T-helper 2 cell treated with Interferon-gamma antibody and Interleukin-4, amounts not matched to agents 5 μg/mL and 100 μg/mL, for 36 hours (primary cell): ENCODE data around the gene ZFPL1.

Experiments
- DNase-seq: peaks from one replicate; pipeline ENCODE4 v3.0.0; 2021; ENCODE audit warnings: low spot score
- H3K27ac Mint-ChIP-seq: one replicate; pipeline ENCODE4 v1.8.0; 2021; ENCODE audit warnings: mild to moderate bottlenecking, mixed read lengths
- H3K27me3 Mint-ChIP-seq: one replicate; pipeline ENCODE4 v1.8.0; 2021; ENCODE audit warnings: low read depth, mixed read lengths
- H3K36me3 Mint-ChIP-seq: one replicate; pipeline ENCODE4 v1.8.0; 2021; ENCODE audit warnings: low read depth, mixed read lengths
- H3K4me1 Mint-ChIP-seq: one replicate; pipeline ENCODE4 v1.8.0; 2021; ENCODE audit warnings: low read depth, mixed read lengths
- H3K4me3 Mint-ChIP-seq: one replicate; pipeline ENCODE4 v1.8.0; 2022; ENCODE audit warnings: mild to moderate bottlenecking, moderate library complexity, mixed read lengths
- H3K9me3 Mint-ChIP-seq: one replicate; pipeline ENCODE4 v1.8.0; 2021; ENCODE audit warnings: mixed read lengths

ZFPL1 gene

DNA sequence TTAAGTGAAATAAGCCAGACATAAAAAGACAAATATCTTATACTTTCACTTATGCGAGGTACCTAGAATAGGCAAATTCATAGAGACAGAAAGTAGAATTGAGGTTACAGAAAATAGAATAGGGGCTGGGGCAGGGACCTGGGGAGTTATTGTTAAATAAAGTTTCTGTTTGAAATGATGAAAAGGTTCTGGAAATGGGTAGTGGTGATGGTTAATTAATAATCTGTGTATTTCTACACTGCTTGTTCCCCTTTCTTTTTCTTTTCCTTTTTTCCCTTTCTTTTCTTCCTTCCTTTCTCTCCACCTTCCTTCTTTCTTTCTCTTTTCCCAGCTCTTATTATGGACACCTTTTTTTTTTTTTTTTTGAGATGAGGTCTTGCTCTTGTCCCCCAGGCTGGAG is 28.5 kb upstream of the ZFPL1 start:
- H3K27me3 Mint-ChIP-seq: no peaks in the 10 kb centered on the region
- no peak overlapping the region for H3K4me3 Mint-ChIP-seq
- H3K27ac Mint-ChIP-seq: no peak overlapping the region
- H3K9me3 Mint-ChIP-seq: no peaks in the 10 kb centered on the region
- H3K4me1 Mint-ChIP-seq: peaks cover 19% of the 10 kb centered on the region
- H3K36me3 Mint-ChIP-seq: no peaks in the 10 kb centered on the region
- DNase-seq: no peak

GRCh38 chr11:65056999-65057398 is 27.0 kb upstream of the ZFPL1 start:
- no peak for DNase-seq
- H3K4me1 Mint-ChIP-seq: peaks cover 21% of the 10 kb centered on the region
- no peak overlapping the region for H3K4me3 Mint-ChIP-seq
- H3K27ac Mint-ChIP-seq: no peak overlapping the region
- H3K36me3 Mint-ChIP-seq: no peaks in the 10 kb centered on the region
- no peaks in the 10 kb centered on the region for H3K27me3 Mint-ChIP-seq
- no peaks in the 10 kb centered on the region for H3K9me3 Mint-ChIP-seq

- no peak for DNase-seq
- no peak overlapping the region for H3K27ac Mint-ChIP-seq
- H3K4me1 Mint-ChIP-seq: peaks cover 21% of the 10 kb centered on the region
- H3K9me3 Mint-ChIP-seq: no peaks in the 10 kb centered on the region
- H3K4me3 Mint-ChIP-seq: no peak overlapping the region
- no peaks in the 10 kb centered on the region for H3K27me3 Mint-ChIP-seq
- no peaks in the 10 kb centered on the region for H3K36me3 Mint-ChIP-seq
Observed at GRCh38 chr11:65057526-65057925, 26.5 kb upstream of the ZFPL1 start.

- Mint-ChIP-seq H3K4me3 (no peak overlapping the region), H3K27me3 (no peaks in the 10 kb centered on the region), H3K4me1 (peaks cover 19% of the 10 kb centered on the region), H3K9me3 (no peaks in the 10 kb centered on the region), H3K36me3 (no peaks in the 10 kb centered on the region), H3K27ac (no peak overlapping the region)
- no peak for DNase-seq
Observed at GRCh38 chr11:65058012-65058411, 26.0 kb upstream of the ZFPL1 start.

DNA sequence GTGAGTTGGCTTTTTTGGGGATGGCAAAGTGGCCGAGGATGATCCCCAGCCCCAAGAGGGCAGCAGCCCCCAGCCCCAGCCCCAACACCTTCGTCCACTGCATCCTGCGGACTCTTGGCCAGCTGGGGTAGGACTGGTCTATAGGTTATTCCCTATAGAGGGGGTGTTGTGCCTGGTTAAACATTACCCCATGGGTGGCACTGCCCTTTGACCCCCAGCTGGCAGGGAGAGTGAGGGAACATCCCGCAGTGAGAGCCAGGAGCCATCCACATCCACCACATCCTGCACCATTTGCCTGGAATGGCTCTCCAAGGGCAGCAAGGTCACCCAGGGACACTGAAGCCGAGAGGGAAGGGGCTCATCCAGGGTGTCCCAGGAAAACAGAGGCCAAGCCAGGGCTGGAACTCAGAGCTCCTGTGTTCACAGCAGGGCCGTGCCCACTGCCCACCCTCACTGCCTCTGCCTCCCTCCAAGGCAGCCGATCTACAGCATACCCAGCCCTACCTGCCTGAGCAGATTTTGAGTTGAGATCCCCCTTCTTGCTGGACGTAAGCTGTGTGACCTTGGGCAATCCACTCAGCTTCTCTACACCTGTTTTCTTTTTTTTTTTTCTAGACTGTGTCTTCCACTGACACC is 25.5 kb upstream of the ZFPL1 start, which contains the start of gene NAALADL1:
Gene NAALADL1, minus strand, starts transcription at position 135 of the 636 bp plus-strand sequence. Its CDS starts 32 bp downstream, at position 103.
- Mint-ChIP-seq H3K4me1 (peaks cover 17% of the 10 kb centered on the region), H3K4me3 (no peak within 1 kb of the TSS)
- DNase-seq: no peak

DNA sequence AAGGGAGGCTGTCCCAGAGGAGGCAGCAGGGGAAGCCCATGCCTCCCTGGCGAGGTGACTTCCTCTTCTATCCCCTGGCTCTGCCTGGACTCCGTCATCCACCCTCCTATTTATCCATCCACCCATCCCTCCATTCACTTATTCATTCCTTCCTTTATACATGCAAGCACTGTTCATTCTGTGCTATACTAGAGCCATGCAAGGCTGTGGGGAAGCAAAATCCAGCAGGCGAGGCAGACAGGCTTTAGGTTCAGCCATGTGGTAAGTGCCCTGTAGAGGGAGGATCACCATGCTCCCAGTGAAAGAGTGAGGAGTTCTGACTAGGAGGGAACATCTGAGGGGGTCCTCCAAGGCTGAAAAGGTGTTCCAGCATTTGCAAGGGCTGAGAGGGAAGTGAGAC is 24.5 kb upstream of the ZFPL1 start:
- H3K36me3 Mint-ChIP-seq: no peaks in the 10 kb centered on the region
- H3K9me3 Mint-ChIP-seq: no peaks in the 10 kb centered on the region
- H3K27me3 Mint-ChIP-seq: no peaks in the 10 kb centered on the region
- DNase-seq: no peak
- peaks cover 8% of the 10 kb centered on the region for H3K4me1 Mint-ChIP-seq
- no peak overlapping the region for H3K27ac Mint-ChIP-seq
- H3K4me3 Mint-ChIP-seq: no peak overlapping the region

More for the DNA sequence above, 25.5 kb upstream of the ZFPL1 start, which contains the start of gene NAALADL1:
- Mint-ChIP-seq H3K27ac (no peak within 1 kb of the TSS), H3K9me3 (no peaks in the 10 kb centered on the region), H3K27me3 (no peaks in the 10 kb centered on the region), H3K36me3 (no peaks in the 10 kb centered on the region)

DNA sequence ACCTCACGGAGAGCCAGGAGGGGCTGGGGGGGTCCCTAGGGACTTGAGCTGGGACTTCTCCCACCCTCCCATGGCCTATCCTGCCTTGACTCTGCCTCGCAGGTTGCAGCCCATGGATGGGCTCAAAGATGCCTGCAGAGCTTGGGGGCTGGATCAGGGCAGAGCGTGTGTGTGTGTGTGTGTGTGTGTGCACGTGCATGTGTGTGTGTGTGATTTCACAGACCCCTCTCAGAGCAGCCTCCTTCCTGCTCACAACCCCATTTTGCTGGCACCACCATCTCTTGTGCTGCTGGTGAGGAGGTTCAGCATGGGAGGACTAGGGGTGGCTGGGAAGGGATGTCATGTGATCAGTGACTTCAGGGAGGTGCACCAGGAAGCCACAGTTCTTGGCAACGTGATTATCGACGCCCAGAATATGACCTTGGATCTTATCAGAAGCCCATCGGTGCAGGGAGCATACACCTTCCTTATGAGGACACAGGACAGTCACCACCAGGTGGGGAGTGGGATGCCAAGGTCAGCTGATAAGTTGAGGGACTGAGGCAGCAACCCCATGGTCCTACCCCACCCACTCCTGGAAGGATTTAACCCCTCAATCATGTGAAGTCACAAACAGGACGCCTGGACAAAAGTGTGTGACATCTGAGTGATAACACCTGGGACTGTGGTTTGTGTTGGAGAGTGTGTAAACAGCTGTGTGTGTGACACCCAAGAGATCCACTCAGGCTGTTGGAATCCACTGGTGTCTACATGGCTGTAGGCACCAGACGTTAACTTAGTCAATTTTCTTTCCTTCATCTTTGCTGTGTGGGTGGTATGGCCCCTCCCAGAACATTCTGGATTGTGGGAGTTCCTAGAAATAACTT is 23.8 kb upstream of the ZFPL1 start:
- no peaks in the 10 kb centered on the region for H3K27me3 Mint-ChIP-seq

DNA sequence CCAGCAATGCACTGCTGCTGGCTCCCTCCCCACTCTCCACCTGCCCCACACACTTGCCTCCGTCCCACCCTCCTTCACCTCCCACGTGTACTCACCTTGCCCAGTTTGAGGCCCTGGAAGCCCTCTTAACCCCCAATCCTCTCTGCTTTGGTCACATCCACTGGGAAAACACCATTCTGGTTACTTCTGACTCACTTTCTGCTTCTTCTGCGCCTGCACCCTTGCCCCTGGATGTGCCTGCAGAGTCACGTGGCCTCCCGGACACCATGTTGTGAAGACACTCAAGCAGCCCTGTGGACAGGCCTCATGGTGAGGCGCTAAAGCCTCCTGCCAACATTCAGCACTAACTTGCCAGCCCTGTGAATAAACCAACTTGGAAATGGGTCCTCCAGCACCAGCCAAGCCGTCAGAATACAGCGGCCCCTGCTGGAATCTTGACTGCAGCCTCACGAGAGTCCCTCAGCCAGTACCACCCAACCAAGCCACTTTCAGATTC is 23.1 kb upstream of the ZFPL1 start:
- no peak overlapping the region for H3K4me3 Mint-ChIP-seq
- DNase-seq: no peak
- H3K27me3 Mint-ChIP-seq: no peaks in the 10 kb centered on the region
- H3K9me3 Mint-ChIP-seq: no peaks in the 10 kb centered on the region
- peaks cover 8% of the 10 kb centered on the region for H3K4me1 Mint-ChIP-seq
- H3K36me3 Mint-ChIP-seq: no peaks in the 10 kb centered on the region
- H3K27ac Mint-ChIP-seq: no peak overlapping the region

More for the DNA sequence above, 23.8 kb upstream of the ZFPL1 start:
- Mint-ChIP-seq H3K9me3 (no peaks in the 10 kb centered on the region), H3K36me3 (no peaks in the 10 kb centered on the region), H3K27ac (no peak overlapping the region), H3K4me1 (peaks cover 8% of the 10 kb centered on the region), H3K4me3 (no peak overlapping the region)
- DNase-seq: no peak

GRCh38 chr11:65063532-65063931 is 20.5 kb upstream of the ZFPL1 start:
- DNase-seq: no peak
- H3K4me3 Mint-ChIP-seq: no peak overlapping the region
- peaks cover 8% of the 10 kb centered on the region for H3K4me1 Mint-ChIP-seq
- H3K27me3 Mint-ChIP-seq: no peaks in the 10 kb centered on the region
- no peak overlapping the region for H3K27ac Mint-ChIP-seq
- no peaks in the 10 kb centered on the region for H3K36me3 Mint-ChIP-seq
- H3K9me3 Mint-ChIP-seq: no peaks in the 10 kb centered on the region

DNA sequence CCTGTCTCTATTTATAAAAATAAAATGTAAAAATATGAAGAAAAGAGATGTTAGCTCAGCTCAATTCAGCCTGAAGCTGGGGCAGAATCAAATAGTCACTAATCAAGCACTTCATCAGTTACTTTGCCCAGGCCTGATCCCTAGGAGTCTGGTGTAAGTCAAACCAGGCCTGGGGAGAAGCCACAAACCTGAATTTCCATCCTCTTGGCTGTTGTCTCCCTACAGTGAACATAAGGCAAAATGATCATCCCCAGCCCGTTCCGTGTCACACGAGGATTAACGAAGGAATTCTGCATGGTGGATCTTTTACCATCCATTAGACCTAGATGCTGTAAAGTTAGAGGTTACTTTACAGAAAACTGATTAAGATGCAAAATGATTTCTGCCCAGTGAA is 19.2 kb upstream of the ZFPL1 start:
- DNase-seq: no peak
- Mint-ChIP-seq H3K9me3 (no peaks in the 10 kb centered on the region), H3K27me3 (no peaks in the 10 kb centered on the region), H3K36me3 (no peaks in the 10 kb centered on the region), H3K4me1 (peaks cover 8% of the 10 kb centered on the region), H3K4me3 (no peak overlapping the region), H3K27ac (no peak overlapping the region)

DNA sequence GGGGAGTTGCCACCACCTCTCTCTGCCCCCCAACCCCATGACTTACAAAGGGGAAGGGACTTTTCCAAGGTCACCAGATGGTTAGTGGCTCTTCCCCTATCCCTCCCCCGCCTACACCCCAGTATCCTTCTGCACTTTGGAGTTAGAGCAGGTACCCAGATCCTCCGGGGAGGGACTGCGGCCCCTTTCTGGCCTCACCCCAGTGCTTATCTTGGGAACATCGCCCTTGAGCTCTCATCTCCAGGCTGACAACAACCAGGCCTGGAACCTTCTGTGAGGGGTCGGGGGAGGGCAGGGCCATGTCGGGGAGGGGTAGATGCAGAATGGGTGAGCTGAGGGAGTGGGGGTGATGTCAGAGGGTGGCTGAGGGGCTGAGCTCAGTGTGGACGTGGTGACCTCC is 18.2 kb upstream of the ZFPL1 start:
- DNase-seq: no peak
- Mint-ChIP-seq H3K4me3 (no peak overlapping the region), H3K36me3 (no peaks in the 10 kb centered on the region), H3K9me3 (no peaks in the 10 kb centered on the region), H3K27ac (no peak overlapping the region), H3K27me3 (no peaks in the 10 kb centered on the region), H3K4me1 (no peaks in the 10 kb centered on the region)

DNA sequence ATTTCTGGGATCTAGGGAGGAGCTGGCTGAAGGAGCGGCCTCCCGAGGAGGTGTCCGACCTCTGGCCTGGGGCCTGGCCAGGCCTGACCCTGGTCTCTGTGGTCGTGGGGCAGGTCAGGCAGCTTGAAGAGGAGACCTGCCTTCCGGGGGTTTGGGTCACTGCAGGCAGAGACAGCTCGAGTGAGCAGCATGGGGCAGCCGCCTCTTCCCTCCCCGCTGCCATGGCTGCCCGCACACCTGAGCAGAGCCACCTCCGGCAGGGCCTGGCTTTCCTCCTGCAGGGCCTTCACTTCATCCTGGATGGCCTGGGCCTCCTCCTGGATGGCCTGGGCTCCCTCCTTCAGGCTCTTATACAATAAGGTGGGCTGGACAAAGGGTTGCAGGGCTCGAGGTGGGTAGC is 17.7 kb upstream of the ZFPL1 start:
- H3K36me3 Mint-ChIP-seq: no peaks in the 10 kb centered on the region
- H3K27me3 Mint-ChIP-seq: no peaks in the 10 kb centered on the region
- no peaks in the 10 kb centered on the region for H3K9me3 Mint-ChIP-seq
- no peak overlapping the region for H3K27ac Mint-ChIP-seq
- H3K4me3 Mint-ChIP-seq: no peak overlapping the region
- no peaks in the 10 kb centered on the region for H3K4me1 Mint-ChIP-seq
- DNase-seq: no peak

DNA sequence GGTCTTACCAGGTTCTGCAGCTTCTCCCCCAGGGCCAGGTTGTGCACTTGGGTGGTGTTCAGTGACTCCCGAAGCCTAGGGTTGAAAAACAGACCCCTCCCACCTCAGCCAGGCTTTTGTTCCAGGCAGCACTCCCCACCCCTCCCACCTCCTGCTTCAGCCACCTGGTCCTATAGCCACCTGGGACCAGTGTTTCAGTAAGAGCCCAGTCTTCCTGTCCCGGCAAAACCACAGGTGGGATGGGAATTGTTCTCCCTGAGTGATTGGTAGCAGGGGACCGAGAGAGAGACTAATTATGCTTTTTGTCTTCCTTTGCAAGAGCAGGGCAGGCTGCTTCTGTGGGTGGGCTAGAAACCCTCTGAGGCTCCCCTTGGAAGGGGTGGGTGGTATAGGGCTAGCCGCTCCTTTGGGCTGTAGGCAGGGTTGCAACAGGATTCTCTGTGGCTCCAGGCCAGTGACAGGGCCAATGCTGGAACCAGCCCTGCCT is 17.2 kb upstream of the ZFPL1 start:
- H3K4me3 Mint-ChIP-seq: no peak overlapping the region
- no peaks in the 10 kb centered on the region for H3K36me3 Mint-ChIP-seq
- no peaks in the 10 kb centered on the region for H3K27me3 Mint-ChIP-seq
- no peak overlapping the region for H3K27ac Mint-ChIP-seq
- H3K4me1 Mint-ChIP-seq: no peaks in the 10 kb centered on the region
- H3K9me3 Mint-ChIP-seq: no peaks in the 10 kb centered on the region
- DNase-seq: no peak

DNA sequence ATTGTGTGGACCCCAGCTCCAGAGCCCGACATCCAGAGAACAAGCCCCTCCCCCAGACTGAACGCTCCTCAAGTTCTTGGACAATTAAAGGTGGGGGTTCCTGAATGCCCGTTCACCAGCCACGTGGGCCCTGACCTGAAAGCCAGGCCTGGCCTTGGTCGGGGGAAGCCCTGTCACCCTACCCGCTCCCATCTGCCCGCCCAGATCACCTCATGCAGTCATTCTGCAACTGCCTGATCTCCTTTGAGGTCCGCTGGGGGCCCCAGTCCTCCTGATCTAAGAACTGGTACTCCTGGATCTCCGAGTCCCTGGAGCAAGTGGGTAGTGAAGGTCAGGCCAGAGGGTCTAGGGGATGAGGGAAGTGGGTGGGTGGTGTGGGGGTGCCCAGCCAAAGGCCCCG is 16.6 kb upstream of the ZFPL1 start:
- no peaks in the 10 kb centered on the region for H3K27me3 Mint-ChIP-seq
- H3K36me3 Mint-ChIP-seq: no peaks in the 10 kb centered on the region
- no peaks in the 10 kb centered on the region for H3K9me3 Mint-ChIP-seq
- no peaks in the 10 kb centered on the region for H3K4me1 Mint-ChIP-seq
- no peak overlapping the region for H3K4me3 Mint-ChIP-seq
- DNase-seq: no peak
- H3K27ac Mint-ChIP-seq: no peak overlapping the region
